Liver (tissue), 9 donors: ENCODE data around the gene SMPDL3A. TPM values are rescaled to one million over a fixed set of nuclear protein-coding genes. Genes with fewer than 3 reads are reported as not detected.

Experiments
- DNase-seq: peaks from one replicate; pipeline ENCODE4 v3.0.0-alpha.2; 2017; ENCODE audit warnings: low spot score
- H3K27ac ChIP-seq, 2 donors: one replicate each; pipeline ENCODE4 v1.7.0; 2013; ENCODE audit warnings: inconsistent platforms in 2 of 2, low read length in 2 of 2, control low read depth in 1 of 2, low read depth in 1 of 2, mild to moderate bottlenecking in 1 of 2
- H3K27me3 ChIP-seq, 4 donors: one replicate each; pipeline versions ENCODE4 v1.6.1 to v1.7.0; 2013; ENCODE audit warnings: low read length in 3 of 4, inconsistent platforms in 1 of 4, mild to moderate bottlenecking in 1 of 4, moderate library complexity in 1 of 4; ENCODE audit not compliant: control insufficient read depth in 4 of 4, insufficient read depth in 4 of 4
- H3K36me3 ChIP-seq, 4 donors: one replicate each; pipeline versions ENCODE4 v1.6.1 to v1.7.0; 2013; ENCODE audit warnings: low read length in 3 of 4, mild to moderate bottlenecking in 3 of 4, low read depth in 1 of 4, moderate library complexity in 1 of 4; ENCODE audit not compliant: control insufficient read depth in 4 of 4, insufficient read depth in 3 of 4
- H3K4me1 ChIP-seq, 4 donors: one replicate each; pipeline versions ENCODE4 v1.6.1 to v1.7.0; 2013; ENCODE audit warnings: low read length in 3 of 4, mild to moderate bottlenecking in 3 of 4, moderate library complexity in 1 of 4; ENCODE audit not compliant: control insufficient read depth in 4 of 4, insufficient read depth in 4 of 4
- H3K4me3 ChIP-seq, 3 donors: one replicate each; pipeline versions ENCODE4 v1.6.1 to v1.7.0; 2013; ENCODE audit warnings: low read length in 3 of 3, control low read depth in 1 of 3, low read depth in 1 of 3, mild to moderate bottlenecking in 1 of 3
- H3K9ac ChIP-seq, 2 donors: one replicate each; pipeline ENCODE4 v1.7.0; 2013; ENCODE audit warnings: low read length in 2 of 2, mild to moderate bottlenecking in 2 of 2, moderate library complexity in 2 of 2, control low read depth in 1 of 2, low read depth in 1 of 2
- H3K9me3 ChIP-seq, 4 donors: one replicate each; pipeline versions ENCODE4 v1.6.1 to v1.7.0; 2013; ENCODE audit warnings: low read length in 3 of 4; ENCODE audit not compliant: control insufficient read depth in 4 of 4
- ATF3 ChIP-seq: IDR thresholded peaks from 2 replicates; pipeline ENCODE4 v1.6.1; 2016; ENCODE audit warnings: antibody characterized with exemption
- EGR1 ChIP-seq, 2 donors: IDR thresholded peaks; 2 replicates each; pipeline ENCODE4 v1.6.1; 2016 to 2018; ENCODE audit warnings: antibody characterized with exemption in 2 of 2, low read depth in 2 of 2
- FOXA1 ChIP-seq: IDR thresholded peaks from 2 replicates; pipeline ENCODE4 v1.6.1; 2016; ENCODE audit warnings: antibody characterized with exemption
- FOXA2 ChIP-seq: IDR thresholded peaks from 2 replicates; pipeline ENCODE4 v1.6.1; 2016; ENCODE audit warnings: antibody characterized with exemption
- GABPA ChIP-seq, 2 donors: IDR thresholded peaks in 1 of 2; conservative IDR thresholded peaks in 1 of 2; 2 replicates each; pipeline ENCODE4 v1.6.1; 2016; ENCODE audit warnings: antibody characterized with exemption in 2 of 2, mild to moderate bottlenecking in 1 of 2, moderate library complexity in 1 of 2
- HNF4A ChIP-seq, 2 donors: conservative IDR thresholded peaks; 2 replicates each; pipeline ENCODE4 v1.6.1; 2016; ENCODE audit warnings: antibody characterized with exemption in 2 of 2, mild to moderate bottlenecking in 2 of 2
- HNF4G ChIP-seq: IDR thresholded peaks from 2 replicates; pipeline ENCODE4 v1.6.1; 2016; ENCODE audit warnings: antibody characterized with exemption
- JUND ChIP-seq, 2 donors: IDR thresholded peaks; 2 replicates each; pipeline ENCODE4 v1.6.1; 2016; ENCODE audit warnings: antibody characterized with exemption in 2 of 2
- MAX ChIP-seq: IDR thresholded peaks from 2 replicates; pipeline ENCODE4 v1.6.1; 2016; ENCODE audit warnings: antibody characterized with exemption
- REST ChIP-seq: IDR thresholded peaks from 2 replicates; pipeline ENCODE4 v1.6.1; 2016; ENCODE audit warnings: antibody characterized with exemption, mild to moderate bottlenecking
- RXRA ChIP-seq, 2 donors: IDR thresholded peaks; 2 replicates each; pipeline ENCODE4 v1.6.1; 2017 to 2018; ENCODE audit warnings: antibody characterized with exemption in 2 of 2, mild to moderate bottlenecking in 1 of 2
- SP1 ChIP-seq: IDR thresholded peaks from 2 replicates; pipeline ENCODE4 v1.6.1; 2018; ENCODE audit warnings: antibody characterized with exemption, mild to moderate bottlenecking
- ZBTB33 ChIP-seq: IDR thresholded peaks from 2 replicates; pipeline ENCODE4 v1.6.1; 2016; ENCODE audit warnings: antibody characterized with exemption
- WGBS: extraction: QIAGEN DNeasy Blood & Tissue Kit; methylation state at CpG from one replicate; pipeline ENCODE4 v1.1.7; 2013; 5-methylcytosine and 5-hydroxymethylcytosine counted together
- polyA plus RNA-seq, 2 donors: library from polyadenylated mRNA; stranded (reverse) in 1 of 2; unstranded in 1 of 2; fragments of 200-250 nt in 1 of 2; fragments of >200 nt in 1 of 2; fragmentation: Nextera tagmentation in 1 of 2; extraction: Ambion mirVana in 1 of 2; gene quantifications; one replicate each; pipeline versions ENCODE4 v1.2.1 to v1.2.3, GENCODE V29; 2013 to 2015
- total RNA-seq, 2 donors: library from RNA; depleted of rRNA; stranded (reverse); fragments of >200 nt; gene quantifications; one replicate each; pipeline ENCODE4 v1.2.3, GENCODE V29; 2014
- donor health status: healthy.
- donor health status: healthy.
- donor health status: healthy.
- donor health status: healthy.
- donor health status: healthy.

SMPDL3A gene
- total and polyA plus RNA-seq, 4 donors = 17.3 to 61.4 (median 32.3) TPM

GRCh38 chr6:122740091-122740490 lies 49.0 kb upstream of the SMPDL3A start:
- Histone ChIP-seq H3K27me3 (no peaks in the 10 kb centered on the region), H3K9ac (no peak overlapping the region), H3K4me3 (no peak overlapping the region), H3K36me3 (no peaks in the 10 kb centered on the region), H3K9me3 (no peaks in the 10 kb centered on the region), H3K4me1 (no peaks in the 10 kb centered on the region), H3K27ac (no peak overlapping the region)
- DNase-seq = no peak
- WGBS = 96% methylated on average over 2 of the region's 2 CpGs
- no peak for TF ChIP-seq ATF3
- TF ChIP-seq EGR1 (IDR thresholded peaks at IDR 0.05; ENCODE audit: low read depth in 2 of 2) = no peak
- TF ChIP-seq HNF4G = no peak
- no peak for TF ChIP-seq GABPA (IDR thresholded peaks at IDR 0.05 in 1 of 2, conservative IDR thresholded peaks at IDR 0.05 in 1 of 2)
- no peak for TF ChIP-seq REST
- TF ChIP-seq RXRA (IDR thresholded peaks at IDR 0.05) = no peak
- no peak for TF ChIP-seq ZBTB33
- TF ChIP-seq JUND (IDR thresholded peaks at IDR 0.05) = no peak
- no peak for TF ChIP-seq FOXA1
- no peak for TF ChIP-seq SP1
- TF ChIP-seq FOXA2 = no peak
- no peak for TF ChIP-seq HNF4A (conservative IDR thresholded peaks at IDR 0.05)

- TF ChIP-seq FOXA1 (no peak), ATF3 (no peak), HNF4G (no peak), GABPA (IDR thresholded peaks at IDR 0.05 in 1 of 2, conservative IDR thresholded peaks at IDR 0.05 in 1 of 2) (no peak), SP1 (no peak), RXRA (IDR thresholded peaks at IDR 0.05) (no peak), ZBTB33 (no peak), FOXA2 (no peak), MAX (no peak), EGR1 (IDR thresholded peaks at IDR 0.05; ENCODE audit: low read depth in 2 of 2) (no peak), REST (no peak)
- H3K9me3 ChIP-seq = no peaks in the 10 kb centered on the region
- no peak overlapping the region for H3K27ac ChIP-seq
- no peak overlapping the region for H3K9ac ChIP-seq
- DNase-seq = no peak
- H3K36me3 ChIP-seq = no peaks in the 10 kb centered on the region
- no peak overlapping the region for H3K4me3 ChIP-seq
- H3K27me3 ChIP-seq = no peaks in the 10 kb centered on the region
- H3K4me1 ChIP-seq = no peaks in the 10 kb centered on the region
- WGBS = 73% methylated on average over 2 of the region's 2 CpGs
These were observed 48.1 kb upstream of the SMPDL3A start for GRCh38 chr6:122740936-122741335.
